ENCODE data around the gene SPRY1.
A peak's percentile ranks its signal among the peaks of the same experiment; 100 is the strongest.

The SPRY1 gene

GRCh38 chr4:123396307-123397143 lies at the start of gene SPRY1:
TSS of gene SPRY1 (plus strand) at chr4:123396795. CDS start at chr4:123401592, 4,797 bp downstream.
- peak; percentile 57 for DNase-seq (ENCODE audit: low read depth)

GRCh38 chr4:123346951-123347350 lies 49.6 kb upstream of the SPRY1 start:
- no peak for DNase-seq (ENCODE audit: low read depth)

- no peak for DNase-seq (ENCODE audit: low read depth)
Measured at GRCh38 chr4:123348946-123349345, 47.6 kb upstream of the SPRY1 start.

- no peak for DNase-seq (ENCODE audit: low read depth)
Measured at GRCh38 chr4:123349421-123350190, 47.0 kb upstream of the SPRY1 start.

GRCh38 chr4:123350191-123350544 lies 46.4 kb upstream of the SPRY1 start:
- DNase-seq (ENCODE audit: low read depth) = no peak

GRCh38 chr4:123350726-123351125 lies 45.9 kb upstream of the SPRY1 start:
- no peak for DNase-seq (ENCODE audit: low read depth)

- no peak for DNase-seq (ENCODE audit: low read depth)
Measured at GRCh38 chr4:123351713-123352112, 44.9 kb upstream of the SPRY1 start.

GRCh38 chr4:123352240-123352945 lies 44.2 kb upstream of the SPRY1 start:
- DNase-seq (ENCODE audit: low read depth) = no peak

GRCh38 chr4:123352966-123353365 lies 43.6 kb upstream of the SPRY1 start:
- no peak for DNase-seq (ENCODE audit: low read depth)

GRCh38 chr4:123353656-123354055 lies 42.9 kb upstream of the SPRY1 start:
- no peak for DNase-seq (ENCODE audit: low read depth)

GRCh38 chr4:123354701-123355100 lies 41.9 kb upstream of the SPRY1 start:
- no peak for DNase-seq (ENCODE audit: low read depth)

GRCh38 chr4:123356921-123357320 lies 39.7 kb upstream of the SPRY1 start:
- no peak for DNase-seq (ENCODE audit: low read depth)

GRCh38 chr4:123359449-123360315 lies 36.9 kb upstream of the SPRY1 start:
- no peak for DNase-seq (ENCODE audit: low read depth)

- DNase-seq (ENCODE audit: low read depth) = no peak
Measured at GRCh38 chr4:123361195-123361861, 35.3 kb upstream of the SPRY1 start.

GRCh38 chr4:123362103-123362502 lies 34.5 kb upstream of the SPRY1 start:
- DNase-seq (ENCODE audit: low read depth) = no peak

GRCh38 chr4:123363729-123364128 lies 32.9 kb upstream of the SPRY1 start:
- no peak for DNase-seq (ENCODE audit: low read depth)

- no peak for DNase-seq (ENCODE audit: low read depth)
Measured at GRCh38 chr4:123364906-123365305, 31.7 kb upstream of the SPRY1 start.

GRCh38 chr4:123365412-123365811 lies 31.2 kb upstream of the SPRY1 start:
- DNase-seq (ENCODE audit: low read depth) = no peak

- no peak for DNase-seq (ENCODE audit: low read depth)
Measured at GRCh38 chr4:123366144-123366748, 30.3 kb upstream of the SPRY1 start.

- DNase-seq (ENCODE audit: low read depth) = no peak
Measured at GRCh38 chr4:123378794-123379193, 17.8 kb upstream of the SPRY1 start.

- no peak for DNase-seq (ENCODE audit: low read depth)
Measured at GRCh38 chr4:123379392-123379791, 17.2 kb upstream of the SPRY1 start.

Data from activated T-helper 9 cell treated with anti-CD3 and anti-CD28 coated beads, Interleukin-2, amount 50 U/mL, for 16 hours (primary cell).